ENCODE results near the gene SCNN1G. TPM values are rescaled to one million over a fixed set of nuclear protein-coding genes. Genes with fewer than 3 reads are reported as not detected.

Gene SCNN1G, protein sequence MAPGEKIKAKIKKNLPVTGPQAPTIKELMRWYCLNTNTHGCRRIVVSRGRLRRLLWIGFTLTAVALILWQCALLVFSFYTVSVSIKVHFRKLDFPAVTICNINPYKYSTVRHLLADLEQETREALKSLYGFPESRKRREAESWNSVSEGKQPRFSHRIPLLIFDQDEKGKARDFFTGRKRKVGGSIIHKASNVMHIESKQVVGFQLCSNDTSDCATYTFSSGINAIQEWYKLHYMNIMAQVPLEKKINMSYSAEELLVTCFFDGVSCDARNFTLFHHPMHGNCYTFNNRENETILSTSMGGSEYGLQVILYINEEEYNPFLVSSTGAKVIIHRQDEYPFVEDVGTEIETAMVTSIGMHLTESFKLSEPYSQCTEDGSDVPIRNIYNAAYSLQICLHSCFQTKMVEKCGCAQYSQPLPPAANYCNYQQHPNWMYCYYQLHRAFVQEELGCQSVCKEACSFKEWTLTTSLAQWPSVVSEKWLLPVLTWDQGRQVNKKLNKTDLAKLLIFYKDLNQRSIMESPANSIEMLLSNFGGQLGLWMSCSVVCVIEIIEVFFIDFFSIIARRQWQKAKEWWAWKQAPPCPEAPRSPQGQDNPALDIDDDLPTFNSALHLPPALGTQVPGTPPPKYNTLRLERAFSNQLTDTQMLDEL
- 1.8 and 1.9 TPM in 2 replicates for total RNA-seq

DNA sequence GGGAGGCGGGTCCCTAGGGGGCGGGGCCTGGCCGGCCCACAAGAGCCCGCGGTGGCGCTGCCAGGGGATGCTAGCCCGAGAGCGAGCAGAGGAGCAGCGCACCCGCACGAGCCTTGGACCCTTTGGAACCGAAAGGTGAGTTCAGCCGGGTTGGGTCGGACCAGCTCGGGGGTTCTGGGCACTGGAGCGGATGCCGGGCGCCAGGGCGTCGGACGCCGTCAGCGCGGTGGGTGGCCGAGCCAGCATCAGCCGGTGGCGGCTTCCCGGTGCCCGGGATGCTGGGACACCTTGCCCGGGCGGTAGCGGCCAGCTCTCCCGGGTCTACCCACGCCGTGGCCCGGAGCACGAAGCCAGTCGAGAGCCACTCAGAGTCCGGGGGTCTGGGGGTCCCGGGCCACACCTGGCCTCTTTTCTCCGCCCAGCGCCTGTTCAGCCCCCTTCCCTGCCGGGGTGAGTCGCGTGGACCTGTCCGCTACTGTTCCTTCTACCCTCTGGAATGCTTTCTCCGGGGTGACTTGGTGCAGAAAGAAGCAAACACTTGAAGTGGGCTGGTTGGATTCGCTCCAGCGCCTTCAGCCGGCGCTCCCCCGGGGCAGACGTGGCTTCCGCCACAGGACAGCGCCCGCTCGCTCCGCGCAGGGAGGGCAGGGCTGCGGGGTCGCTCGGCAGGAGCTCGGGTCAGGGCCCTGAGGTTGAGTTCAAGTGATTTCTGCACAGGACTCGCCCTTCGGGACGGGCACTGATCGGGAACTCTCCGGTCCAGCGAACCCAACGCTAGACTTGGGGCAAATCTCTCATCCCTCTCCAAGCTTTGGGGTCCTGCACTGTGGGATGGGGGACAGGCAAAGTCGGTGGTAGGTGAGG is at the start of gene SCNN1G:
SCNN1G (plus strand) TSS at position 67 of the 864 bp plus-strand sequence. CDS start 3,527 bp downstream, outside the sequence.

DNA sequence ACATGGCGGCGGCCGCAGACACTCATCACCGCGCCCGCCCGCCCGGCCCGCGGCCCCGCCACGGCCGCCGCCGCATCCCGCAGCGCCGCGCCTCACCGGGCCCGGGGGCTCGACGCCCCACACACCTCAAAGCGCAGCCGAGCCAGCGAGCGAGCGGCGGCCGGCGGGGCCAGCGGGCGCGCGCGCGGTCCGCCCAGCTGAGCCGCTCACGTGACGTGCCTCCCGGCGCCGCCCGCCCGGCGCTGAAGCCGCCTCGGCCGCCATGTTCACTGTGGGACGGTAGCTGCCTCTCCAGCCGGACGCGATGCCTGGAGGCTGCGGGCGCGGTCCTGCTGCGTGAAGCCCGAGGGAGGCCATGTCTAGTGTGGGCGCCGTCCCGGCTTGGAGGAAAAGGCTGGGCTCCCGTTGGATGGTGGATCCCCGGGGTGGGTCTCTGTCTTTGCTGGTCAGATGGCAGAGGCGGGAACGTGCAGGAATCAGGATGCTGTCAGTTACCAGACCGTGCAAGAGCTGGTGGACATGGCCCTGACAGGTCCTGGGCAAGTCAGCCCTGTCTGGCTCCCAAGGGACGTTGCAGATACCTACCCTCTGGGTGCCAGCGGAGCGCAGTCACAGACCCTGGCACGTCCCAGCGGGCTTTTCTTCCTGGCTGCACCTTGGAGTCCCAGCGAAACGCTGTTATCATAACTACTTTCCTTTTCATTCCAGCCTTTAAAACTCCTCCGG is 33.1 kb upstream of the SCNN1G start, which contains the start of gene USP31:
USP31 (minus strand) TSS at position 186 of the 726 bp plus-strand sequence; CDS start at position 4, 182 bp downstream.

Other genes starting within 250 kb of the SCNN1G start
- 8.6 and 10.3 TPM in 2 replicates for gene USP31, start 33.3 kb upstream of the SCNN1G start, total RNA-seq
- 2.7 and 4.8 TPM in 2 replicates for gene SCNN1B, start 119.6 kb downstream of the SCNN1G start, total RNA-seq